Endodermal cell (in vitro differentiated cells): ENCODE measurements around the gene MORC3. TPM values are rescaled to one million over a fixed set of nuclear protein-coding genes. Genes with fewer than 3 reads are reported as not detected.
"Not testable (repeated sequence)": the region's sequence is repeated elsewhere in the genome, so short reads cannot be mapped to it uniquely, and the experiment has no call there.

Experiments
- DNase-seq: peaks from one replicate; pipeline ENCODE4 v3.0.0-alpha.2; 2017
- H3K27ac ChIP-seq: 2 replicates; pipeline ENCODE4 v1.5.1; 2013; ENCODE audit warnings: mild to moderate bottlenecking, low read depth, low read length, moderate library complexity
- H3K27me3 ChIP-seq: 2 replicates; pipeline ENCODE4 v1.6.1; 2013; ENCODE audit warnings: mild to moderate bottlenecking, low read length, moderate library complexity; ENCODE audit not compliant: insufficient read depth, control insufficient read depth, poor library complexity, severe bottlenecking
- H3K36me3 ChIP-seq: 2 replicates; pipeline ENCODE4 v1.7.0; 2013; ENCODE audit warnings: mild to moderate bottlenecking, low read length, moderate library complexity; ENCODE audit not compliant: control insufficient read depth, insufficient read depth
- H3K4me1 ChIP-seq: one replicate; pipeline ENCODE4 v1.7.0; 2013; ENCODE audit warnings: low read length; ENCODE audit not compliant: control insufficient read depth, insufficient read depth
- H3K4me3 ChIP-seq: 2 replicates; pipeline ENCODE4 v1.5.1; 2013; ENCODE audit warnings: mild to moderate bottlenecking, low read length, moderate library complexity
- H3K9ac ChIP-seq: 2 replicates; pipeline ENCODE4 v1.6.1; 2013; ENCODE audit warnings: mild to moderate bottlenecking, low read length, moderate library complexity; ENCODE audit not compliant: poor library complexity, severe bottlenecking; ENCODE audit errors: extremely low read depth
- H3K9me3 ChIP-seq: 2 replicates; pipeline ENCODE4 v1.6.1; 2013; ENCODE audit warnings: mild to moderate bottlenecking, low read length, moderate library complexity; ENCODE audit not compliant: control insufficient read depth
- H3K27ac Mint-ChIP-seq: 2 replicates; pipeline ENCODE4 v1.8.0; 2020; ENCODE audit warnings: mixed read lengths
- H3K27me3 Mint-ChIP-seq: 2 replicates; pipeline ENCODE4 v1.8.0; 2021; ENCODE audit warnings: mild to moderate bottlenecking, mixed read lengths; ENCODE audit not compliant: insufficient read depth
- H3K36me3 Mint-ChIP-seq: 2 replicates; pipeline ENCODE4 v1.8.0; 2020; ENCODE audit warnings: low read depth, mixed read lengths
- H3K4me1 Mint-ChIP-seq: 2 replicates; pipeline ENCODE4 v1.8.0; 2020; ENCODE audit warnings: mixed read lengths
- H3K4me3 Mint-ChIP-seq: 2 replicates; pipeline ENCODE4 v1.8.0; 2020; ENCODE audit warnings: mild to moderate bottlenecking, moderate library complexity, mixed read lengths
- H3K9me3 Mint-ChIP-seq: 2 replicates; pipeline ENCODE4 v1.8.0; 2020; ENCODE audit warnings: mild to moderate bottlenecking, mixed read lengths
- CTCF ChIP-seq: fragments of 200-600 bp; sonication (generic); conservative IDR thresholded peaks from 2 replicates; pipeline ENCODE4 v1.5.0; 2021; ENCODE audit warnings: antibody characterized with exemption, mild to moderate bottlenecking
- WGBS, 2 experiments: methylation state at CpG; one replicate each; pipeline versions ENCODE4 v1.1.5 to v1.1.7; 2013; ENCODE audit warnings: missing lambda C conversion rate in 2 of 2, mixed read lengths in 1 of 2; ENCODE audit not compliant: insufficient coverage in 1 of 2, insufficient read length in 1 of 2; 5-methylcytosine and 5-hydroxymethylcytosine counted together
- long read RNA-seq, 4 experiments: library from polyadenylated mRNA in 2 of 4; library from RNA in 1 of 4; library from capped mRNA in 1 of 4; stranded (forward) in 3 of 4; unstranded in 1 of 4; transcript quantifications; one replicate each; pipeline ENCODE4 v2.0.0, GENCODE V29; 2020 to 2021; ENCODE audit warnings: inconsistent platforms in 1 of 4
- polyA plus RNA-seq, 2 experiments: library from polyadenylated mRNA; stranded (reverse); fragments of 50-300 nt; gene quantifications; one replicate each; pipeline ENCODE4 v1.2.3, GENCODE V29; 2013
- total RNA-seq, 2 donors: library from RNA; stranded (reverse); fragmentation: NEBNext Ultra II Directional in 1 of 2; extraction: Animal tissue kit (Norgen Biotek cat#: 25700) in 1 of 2; gene quantifications; 2 replicates in 1 of 2; 3 replicates in 1 of 2; pipeline ENCODE4 v1.2.1, GENCODE V29; 2021

Gene MORC3
- total RNA-seq, result 10 to 100 TPM; 17.8 to 23.3 TPM
- 21.3 TPM for polyA plus RNA-seq (2013, experiment 1 of 2)
- polyA plus RNA-seq (2013, experiment 2 of 2), result 22.7 TPM
- long read RNA-seq, experiment 1, full-length matches to known transcripts, result 1 of 12 reads
- long read RNA-seq, experiment 1, partial matches to known transcripts, result 2 of 12 reads
- long read RNA-seq, experiment 1, other reads (novel, unspliced or antisense), result 9 of 12 reads
- long read RNA-seq, experiment 2, full-length matches to known transcripts, result 12 of 24 reads
- long read RNA-seq, experiment 2, partial matches to known transcripts, result 8 of 24 reads
- long read RNA-seq, experiment 2, other reads (novel, unspliced or antisense), result 4 of 24 reads
- long read RNA-seq, experiment 3, full-length matches to known transcripts, result 28 of 55 reads
- long read RNA-seq, experiment 3, partial matches to known transcripts, result 10 of 55 reads
- long read RNA-seq, experiment 3, other reads (novel, unspliced or antisense), result 17 of 55 reads
- long read RNA-seq, experiment 4, full-length matches to known transcripts, result 1 of 10 reads
- long read RNA-seq, experiment 4, partial matches to known transcripts, result 6 of 10 reads
- long read RNA-seq, experiment 4, other reads (novel, unspliced or antisense), result 3 of 10 reads

- no peak for TF ChIP-seq CTCF
- no peaks in the 10 kb centered on the region for H3K27me3 ChIP-seq
- WGBS, 2 experiments, result 1 to 4% methylated on average over 14 to 59 of the region's 59 CpGs
These were observed at the start of gene MORC3 for GRCh38 chr21:36319767-36320420. Gene MORC3 (plus strand): TSS chr21:36320197. CDS start chr21:36320265, 68 bp downstream.

GRCh38 chr21:36270786-36271695, 49.0 kb upstream of the MORC3 start:
- DNase-seq, H3K4me1 Mint-ChIP-seq, H3K36me3 ChIP-seq, H3K9ac ChIP-seq, H3K9me3 ChIP-seq, H3K4me3 ChIP-seq, H3K4me3 Mint-ChIP-seq, H3K27me3 ChIP-seq, H3K4me1 ChIP-seq, H3K27ac Mint-ChIP-seq, H3K27ac ChIP-seq, H3K27me3 Mint-ChIP-seq: not testable (repeated sequence)
- 95% methylated on average over 11 to 12 of the region's 12 CpGs for WGBS, 2 experiments
- Mint-ChIP-seq H3K36me3 (peaks cover 13% of the 10 kb centered on the region), H3K9me3 (peaks cover 17% of the 10 kb centered on the region)

More at GRCh38 chr21:36319767-36320420, at the start of gene MORC3:
- Histone ChIP-seq H3K9ac (peak within 1 kb of the TSS; percentile 78), H3K9me3 (no peaks in the 10 kb centered on the region), H3K36me3 (peaks cover 21% of the 10 kb centered on the region), H3K4me3 (peak within 1 kb of the TSS; percentile 95), H3K27ac (peak within 1 kb of the TSS; percentile 97), H3K4me1 (no peaks in the 10 kb centered on the region)
- H3K36me3 Mint-ChIP-seq, result peaks cover 20% of the 10 kb centered on the region
- DNase-seq, result peak; percentile 99
- H3K9me3 Mint-ChIP-seq, result peaks cover 2% of the 10 kb centered on the region
- H3K27me3 Mint-ChIP-seq, result no peaks in the 10 kb centered on the region
- peaks cover 8% of the 10 kb centered on the region for H3K4me1 Mint-ChIP-seq
- peak within 1 kb of the TSS; percentile 78 for H3K27ac Mint-ChIP-seq
- peak within 1 kb of the TSS; percentile 72 for H3K4me3 Mint-ChIP-seq

- Mint-ChIP-seq H3K27me3 (no peaks in the 10 kb centered on the region), H3K36me3 (no peaks in the 10 kb centered on the region), H3K4me3 (no peak overlapping the region), H3K9me3 (no peaks in the 10 kb centered on the region), H3K27ac (no peak overlapping the region), H3K4me1 (no peaks in the 10 kb centered on the region)
- no peaks in the 10 kb centered on the region for H3K27me3 ChIP-seq
- 77 to 90% methylated on average over 4 of the region's 4 CpGs for WGBS, 2 experiments
- no peak overlapping the region for H3K9ac ChIP-seq
- no peak for DNase-seq
- no peak for TF ChIP-seq CTCF
- H3K4me3 ChIP-seq, result no peak overlapping the region
- no peak overlapping the region for H3K27ac ChIP-seq
- no peaks in the 10 kb centered on the region for H3K36me3 ChIP-seq
- no peaks in the 10 kb centered on the region for H3K4me1 ChIP-seq
- H3K9me3 ChIP-seq, result no peaks in the 10 kb centered on the region
These were observed 45.9 kb upstream of the MORC3 start for GRCh38 chr21:36274128-36274527.
